NCI-H1417 treated with DMSO at 0.1 percent for 48 hours (cell line): ENCODE measurements around the gene APOL3.
"Not testable (repeated sequence)": the region's sequence is repeated elsewhere in the genome, so short reads cannot be mapped to it uniquely, and the experiment has no call there.

Experiments
- DNase-seq: peaks from one replicate; lab custom pipeline; 2025; lab: John Stamatoyannopoulos, UW

APOL3 gene

DNA sequence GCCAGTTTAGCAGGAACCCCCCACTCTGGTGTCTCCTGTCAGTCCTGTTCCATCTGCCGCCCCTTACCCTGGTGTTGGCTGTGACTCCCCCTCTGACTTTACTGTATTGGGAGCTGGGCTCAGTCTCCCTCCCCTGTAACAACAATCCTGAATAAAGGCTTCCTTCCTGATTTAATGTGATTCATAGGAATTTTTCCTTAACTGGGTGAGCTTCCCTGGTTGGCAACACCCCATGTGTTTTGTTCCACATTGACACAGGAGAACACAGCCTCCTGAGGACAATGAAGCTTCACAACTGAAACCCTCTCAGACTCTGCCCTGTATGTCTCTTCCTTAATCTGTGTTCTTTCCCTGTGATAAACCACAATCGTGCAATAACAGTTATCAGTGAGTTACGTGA is 32.6 kb upstream of the APOL3 start:
- DNase-seq = no peak

DNA sequence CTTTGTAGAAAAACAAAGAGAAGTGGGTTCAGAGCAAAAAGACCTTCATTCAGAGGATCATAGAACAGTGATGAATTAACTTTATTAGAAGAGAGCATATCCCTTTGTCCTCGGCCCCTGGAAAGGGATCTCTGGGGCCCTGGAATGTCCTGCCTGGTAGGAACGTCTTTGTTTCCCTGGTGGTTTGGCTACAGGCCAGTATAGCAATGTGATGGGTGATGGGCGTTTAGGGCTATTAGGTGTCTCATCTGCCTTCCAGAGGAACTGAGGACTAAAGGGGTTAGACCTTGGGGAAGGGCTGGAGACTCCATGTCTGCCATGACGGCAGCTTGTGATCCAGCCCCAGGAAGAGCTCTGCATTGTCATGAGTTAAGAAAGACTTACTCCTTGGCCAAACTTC is 32.0 kb upstream of the APOL3 start:
- DNase-seq = no peak

DNA sequence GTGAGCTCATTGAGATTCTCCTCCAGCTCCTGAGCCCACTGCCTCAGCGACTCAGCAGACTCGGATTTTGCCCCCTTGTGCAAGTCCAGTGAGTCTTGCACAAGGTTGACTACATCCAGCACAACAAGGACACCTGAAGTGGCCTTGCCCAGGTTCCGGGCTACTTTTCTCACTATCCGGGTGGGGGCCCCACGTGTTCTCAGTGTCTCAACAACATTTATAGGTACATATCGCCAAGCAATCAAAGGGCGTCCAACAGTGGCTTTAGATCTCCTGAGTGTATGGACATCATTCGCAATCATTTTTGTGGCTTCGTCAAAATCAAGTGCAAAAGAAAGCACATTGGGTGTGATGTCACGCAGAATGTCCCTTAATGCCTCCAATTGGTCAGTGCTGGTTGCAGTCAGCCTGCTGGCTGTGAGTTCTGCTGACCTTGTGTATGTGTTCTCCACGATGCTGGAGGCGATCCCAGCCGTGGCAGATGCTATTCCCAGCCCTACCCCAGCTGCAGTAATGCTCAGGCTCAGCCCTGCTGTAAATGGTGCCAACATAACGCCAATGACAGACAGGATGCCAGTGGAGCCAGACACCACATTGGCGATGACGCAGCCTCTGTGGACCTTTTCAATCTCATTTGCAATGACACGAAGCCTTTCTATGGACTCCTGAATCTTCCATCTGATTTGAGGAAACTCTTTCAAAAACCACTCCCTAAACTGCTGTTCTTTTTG is 30.7 kb upstream of the APOL3 start:
- no peak for DNase-seq

DNA sequence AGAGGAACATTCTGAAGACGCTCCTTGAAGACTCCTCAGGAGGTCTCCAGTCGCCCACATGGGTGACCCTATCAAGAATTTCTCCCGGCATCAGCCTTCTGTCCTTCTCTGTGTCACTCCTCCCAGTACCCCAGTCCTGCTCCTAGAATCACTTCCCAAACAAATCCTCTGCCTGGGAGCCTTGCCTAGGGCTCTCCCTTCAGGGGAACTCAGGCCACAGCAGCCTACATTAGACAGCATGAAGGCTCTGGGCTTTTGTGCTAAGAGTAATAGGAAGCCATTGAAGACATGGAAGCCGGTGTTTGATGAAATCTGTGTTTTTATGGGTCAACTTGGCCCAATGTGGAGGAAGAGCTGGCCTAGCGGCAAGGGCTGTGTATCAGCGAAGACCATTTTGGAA is 27.3 kb upstream of the APOL3 start:
- DNase-seq = not testable (repeated sequence)

DNA sequence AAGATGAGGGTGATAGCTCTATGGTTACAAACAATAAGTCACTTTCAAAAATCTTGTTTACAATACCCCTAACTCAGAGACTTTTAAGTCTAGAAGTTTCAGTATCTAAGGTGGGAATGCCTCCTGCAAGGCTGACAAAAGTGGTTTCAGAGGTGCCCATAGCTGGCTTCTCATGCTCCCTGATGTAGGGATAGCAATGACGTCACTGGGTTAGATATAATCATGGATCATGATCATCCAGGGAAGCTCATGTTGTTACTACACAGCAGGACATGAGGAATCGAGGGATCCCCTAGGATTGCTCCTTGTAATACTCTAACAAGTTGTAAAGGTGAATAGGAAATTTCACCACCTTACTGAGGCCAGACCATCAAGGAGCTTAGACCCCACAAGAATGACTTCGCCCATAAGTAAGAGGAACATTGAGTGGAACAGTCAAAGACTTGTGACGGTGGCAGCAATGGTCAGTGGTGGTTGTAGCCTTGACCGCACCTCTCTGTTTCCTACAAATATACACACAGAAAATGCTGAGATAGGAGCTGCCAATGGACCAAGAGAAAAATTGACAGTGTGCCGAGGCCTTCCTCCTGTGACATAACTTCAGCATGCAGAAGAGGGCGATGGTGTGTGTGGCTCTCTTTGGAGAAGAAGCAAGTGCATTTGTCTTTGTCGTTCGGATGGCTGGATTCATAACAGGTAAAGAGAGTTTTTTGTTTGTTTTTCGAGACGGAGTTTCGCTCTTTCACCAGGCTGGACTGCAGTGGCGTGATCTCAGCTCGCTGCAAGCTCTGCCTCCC is 25.5 kb upstream of the APOL3 start:
- DNase-seq = no peak

DNA sequence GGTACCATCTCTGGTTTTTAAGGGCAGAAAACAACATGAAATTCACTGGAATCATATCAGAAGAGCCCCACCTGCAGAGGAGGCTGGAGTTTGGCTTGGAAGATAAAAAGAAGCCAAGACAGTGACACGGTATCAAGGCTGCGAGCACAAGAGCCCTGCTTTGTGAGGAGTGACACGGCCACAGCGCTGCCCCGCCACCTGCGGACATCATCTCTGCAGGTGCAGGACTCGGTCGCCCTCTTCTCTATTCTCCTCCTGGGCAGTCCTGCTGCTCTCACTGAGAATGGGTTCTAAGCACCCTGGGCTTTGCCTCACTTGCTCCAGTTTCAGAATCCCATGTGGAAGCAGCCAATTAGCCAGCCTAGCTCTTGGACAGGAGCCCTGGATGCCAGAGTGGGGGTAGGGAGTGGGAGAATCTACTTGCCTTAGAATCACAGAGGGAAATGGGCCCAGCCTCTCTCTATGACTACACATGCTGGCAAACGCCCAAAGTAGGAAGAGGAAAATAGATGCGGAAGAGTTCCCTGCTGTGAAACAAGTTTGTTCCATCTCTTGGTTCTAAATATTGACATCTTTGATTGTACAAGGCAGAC is 24.0 kb upstream of the APOL3 start:
- DNase-seq = no peak

DNA sequence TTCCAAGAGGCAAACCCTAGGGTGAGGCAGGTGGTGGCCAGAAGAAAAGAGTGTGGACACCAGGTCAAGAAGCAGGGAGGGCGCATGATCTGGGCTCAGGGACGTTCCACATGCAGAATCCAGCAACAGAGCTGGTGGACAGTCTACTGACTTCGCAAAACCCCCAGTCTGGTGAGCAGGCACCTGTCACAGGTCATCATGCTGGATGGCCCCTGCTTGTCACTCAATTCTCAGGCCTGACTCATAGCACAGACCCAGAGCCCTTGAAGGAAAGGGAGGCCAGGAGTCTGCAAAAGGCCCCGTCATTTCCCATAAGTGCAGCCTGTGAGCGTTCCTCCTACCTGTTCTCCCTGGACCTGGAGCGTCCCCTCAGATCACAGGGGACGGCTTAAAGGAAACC is 22.9 kb upstream of the APOL3 start:
- DNase-seq = no peak

DNA sequence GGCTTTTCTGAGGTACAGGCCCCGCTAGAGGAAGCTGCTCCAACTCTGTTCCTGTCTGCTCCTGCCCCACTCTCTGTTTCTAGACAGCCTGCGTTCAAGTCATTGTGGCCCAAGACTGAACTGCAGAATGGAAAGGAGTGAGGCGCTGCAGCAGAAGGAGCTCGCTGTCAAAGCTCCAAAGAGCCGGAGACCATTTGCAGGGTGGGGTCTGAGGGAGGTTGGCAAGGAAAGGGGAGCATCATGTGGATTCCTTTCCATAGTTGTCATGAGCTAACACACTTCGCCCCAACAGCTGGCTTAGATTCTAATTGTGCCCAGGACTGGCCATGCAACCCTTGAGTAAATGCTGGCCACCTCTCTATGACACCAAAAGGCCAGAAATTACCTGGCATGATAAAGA is 22.3 kb upstream of the APOL3 start:
- DNase-seq = no peak

DNA sequence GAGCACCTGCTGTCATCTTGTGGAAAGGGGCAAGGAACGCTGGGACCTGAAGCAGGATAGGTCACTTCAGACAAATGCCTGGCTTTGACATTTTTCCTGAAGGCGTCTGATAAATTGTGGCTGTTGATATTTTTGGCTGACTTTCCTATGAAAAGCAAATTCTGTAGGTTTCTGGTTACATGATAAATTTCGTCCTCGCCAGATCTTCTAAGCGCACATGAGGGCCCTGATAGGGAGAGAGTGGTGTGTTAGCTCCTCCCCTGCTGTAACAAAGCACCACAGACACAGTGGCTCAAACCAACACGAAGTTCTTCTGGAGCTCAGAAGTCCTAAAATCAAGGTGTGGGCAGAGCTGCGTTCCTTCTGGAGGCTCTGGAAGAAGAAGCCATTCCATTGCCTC is 21.5 kb upstream of the APOL3 start:
- DNase-seq = no peak

DNA sequence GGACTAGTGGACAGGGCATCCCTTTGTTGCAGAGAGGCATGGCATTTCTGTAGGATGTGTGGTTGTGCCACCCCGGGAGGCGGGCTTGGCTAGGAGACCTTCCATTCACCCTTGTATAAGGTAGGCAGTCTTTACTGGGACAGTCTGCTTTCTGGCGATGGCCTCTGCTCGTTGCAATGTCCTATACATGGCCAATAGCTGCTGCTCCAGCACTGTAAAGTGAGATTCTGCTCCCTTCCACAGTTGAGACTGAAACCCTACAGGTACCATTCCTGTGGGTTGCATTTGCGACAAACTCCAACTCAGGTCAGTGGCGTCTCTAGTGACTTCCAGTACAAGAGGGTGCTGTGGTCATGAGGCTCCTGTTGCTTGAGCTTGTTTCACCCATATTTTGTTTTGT is 20.4 kb upstream of the APOL3 start:
- DNase-seq = no peak

DNA sequence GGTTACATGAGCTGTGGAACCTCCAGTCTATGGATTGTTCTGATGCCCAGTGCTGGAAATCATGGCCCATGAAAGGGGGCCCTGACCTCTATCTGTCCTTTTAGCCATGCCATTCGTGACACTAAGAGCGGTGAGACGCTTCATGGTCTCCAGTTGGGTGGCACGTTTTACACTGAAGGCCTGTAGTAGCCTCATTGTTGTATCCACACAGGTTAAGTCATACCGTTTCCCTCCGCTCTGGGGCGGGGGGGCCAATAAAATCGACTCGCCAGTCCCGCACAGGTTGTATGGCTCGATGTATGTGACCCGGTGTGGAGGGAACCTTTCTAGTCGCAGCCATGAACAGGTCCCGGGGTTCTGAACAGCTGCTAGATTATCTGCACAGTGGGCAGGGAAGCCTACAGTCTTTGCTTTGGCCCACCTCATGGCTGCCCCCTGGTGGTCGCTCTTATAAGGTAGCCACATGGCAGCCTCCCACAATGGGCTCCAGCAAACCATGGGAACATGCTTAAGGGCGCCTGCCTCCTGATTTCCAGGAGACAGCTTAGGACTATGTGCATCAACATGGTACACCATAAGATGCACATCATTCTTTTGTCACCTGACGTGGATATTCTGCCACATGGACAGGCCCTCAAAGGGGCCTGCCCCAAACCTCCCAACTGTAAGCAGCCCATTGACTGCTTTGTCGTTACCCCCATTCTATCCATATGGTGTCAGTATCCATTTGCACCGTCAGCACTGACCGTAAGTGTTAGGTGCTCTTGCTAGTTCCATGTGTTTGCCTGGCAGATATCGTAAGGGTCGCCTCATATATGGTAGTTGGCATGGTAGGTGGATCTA is 19.7 kb upstream of the APOL3 start:
- DNase-seq = no peak

DNA sequence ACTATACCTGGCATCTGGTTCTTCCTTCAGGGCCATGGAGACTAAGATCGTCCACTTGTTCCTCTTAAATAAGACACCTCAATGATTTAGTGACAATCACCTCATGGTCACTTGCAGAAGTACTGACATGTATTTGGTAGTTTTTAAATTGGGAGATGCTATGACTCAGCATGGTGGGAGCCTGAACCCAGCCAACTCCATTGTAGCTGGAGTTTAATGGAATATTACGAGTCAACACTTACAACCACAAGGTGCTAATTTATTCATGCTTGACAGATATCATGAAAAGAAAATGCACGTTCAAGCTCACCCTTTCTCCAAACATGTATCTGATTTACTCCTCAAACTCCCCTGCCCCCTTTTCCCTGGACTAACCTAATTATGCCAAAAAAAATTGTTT is 16.6 kb upstream of the APOL3 start:
- no peak for DNase-seq

DNA sequence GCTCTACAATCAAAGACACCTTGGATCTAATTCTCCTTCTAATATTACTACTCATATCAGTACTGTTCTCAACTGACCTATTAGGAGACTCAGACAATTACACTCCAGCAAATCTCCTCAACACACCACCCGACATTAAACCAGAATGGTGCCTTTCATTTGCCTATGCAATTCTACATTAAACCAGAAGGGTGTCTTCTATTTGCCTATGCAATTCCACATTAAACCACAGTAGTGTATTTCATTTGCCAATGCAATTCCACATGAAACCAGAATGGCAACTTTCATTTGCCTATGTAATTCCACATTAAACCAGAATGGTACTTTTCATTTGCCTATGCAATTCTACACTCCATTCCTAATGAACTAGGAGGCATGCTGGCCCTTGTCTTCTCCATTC is 15.3 kb upstream of the APOL3 start:
- no peak for DNase-seq

DNA sequence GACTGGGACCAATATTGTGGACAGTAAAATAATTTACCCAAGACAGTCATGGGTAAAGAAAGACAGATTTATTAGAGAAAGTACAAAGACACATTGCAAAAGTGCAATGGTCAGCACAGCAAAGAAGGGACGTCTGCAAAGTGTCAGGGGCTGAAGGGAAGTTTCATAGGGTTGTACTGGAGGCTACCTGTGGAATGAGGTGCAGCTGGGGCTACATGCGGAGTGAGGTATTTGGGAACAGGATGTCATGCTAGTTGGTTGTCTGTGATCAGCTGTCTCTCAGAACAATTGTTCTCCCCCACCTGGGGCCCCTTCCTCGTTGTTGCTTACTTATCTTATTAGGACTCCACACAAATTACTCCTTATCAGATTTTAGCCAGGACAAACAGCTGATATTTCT is 11.4 kb upstream of the APOL3 start:
- DNase-seq = no peak

DNA sequence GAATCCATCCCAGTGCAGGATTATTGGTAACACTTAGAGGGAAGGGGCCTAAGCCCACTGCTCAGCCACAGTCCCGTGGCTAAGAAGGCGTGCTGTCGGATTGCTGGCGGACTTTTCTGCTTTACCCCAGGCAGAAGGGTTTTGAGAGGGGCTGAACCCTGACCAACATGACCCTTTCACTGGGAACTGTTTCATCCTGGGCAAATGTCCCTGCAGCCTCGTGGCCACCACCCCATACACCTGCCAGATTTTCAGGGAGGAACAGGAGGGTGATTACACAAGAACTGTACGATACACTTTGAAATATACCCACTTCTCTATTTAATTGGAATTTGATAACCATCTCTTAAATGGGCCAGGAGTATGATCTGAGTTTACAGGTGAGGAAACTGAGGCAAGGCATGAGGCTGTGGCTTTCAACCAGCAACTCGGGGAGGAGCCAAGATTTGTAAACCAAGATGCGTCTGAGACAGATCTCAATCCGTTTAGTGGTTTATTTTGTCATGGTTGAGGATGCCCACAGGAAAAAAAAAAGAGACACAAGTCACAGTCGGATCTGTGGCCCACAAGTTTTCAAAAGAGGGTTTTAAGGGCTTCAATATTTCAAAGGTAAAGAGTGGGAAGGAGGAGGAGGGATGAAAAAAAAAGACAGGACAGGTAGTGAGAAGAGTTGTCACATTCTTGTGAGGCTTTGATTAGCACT is 6.1 kb upstream of the APOL3 start:
- no peak for DNase-seq

DNA sequence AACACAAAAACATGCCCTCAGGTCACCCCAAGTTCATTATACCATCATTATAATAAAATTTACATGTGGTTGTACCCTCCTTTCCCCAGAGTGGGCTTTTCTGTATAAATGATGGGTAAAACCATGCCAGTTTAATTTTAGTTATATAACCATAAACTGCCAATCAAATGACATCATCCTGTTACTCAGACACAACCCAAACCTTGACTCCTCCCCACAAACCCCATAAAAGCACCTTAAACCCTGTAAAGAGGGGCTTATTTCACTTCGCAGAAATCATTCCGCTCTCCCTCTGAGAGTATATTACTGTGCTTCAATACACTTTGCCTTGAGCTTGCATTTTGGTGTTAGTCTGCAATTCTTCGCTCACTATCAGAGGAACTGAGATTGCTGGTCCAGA is 5.5 kb upstream of the APOL3 start:
- no peak for DNase-seq

DNA sequence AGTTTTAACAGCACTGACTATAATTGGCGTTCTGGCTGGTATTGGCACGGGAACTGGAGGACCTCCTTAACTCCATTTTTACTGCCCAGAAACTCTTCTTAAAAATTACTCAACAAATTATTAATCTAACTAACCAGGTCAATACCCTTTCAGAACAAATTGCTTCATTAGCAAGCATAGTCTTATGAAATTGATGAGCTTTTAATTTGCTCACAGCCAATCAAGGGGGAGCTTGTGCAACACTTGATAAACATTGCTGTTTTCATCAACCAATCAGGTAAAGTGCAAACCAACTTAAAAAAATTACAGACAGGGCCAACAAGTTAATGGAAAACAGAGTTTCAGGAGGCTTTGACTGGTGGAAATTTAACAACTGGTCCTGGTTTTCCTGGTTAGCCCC is 4.6 kb upstream of the APOL3 start:
- DNase-seq = no peak

DNA sequence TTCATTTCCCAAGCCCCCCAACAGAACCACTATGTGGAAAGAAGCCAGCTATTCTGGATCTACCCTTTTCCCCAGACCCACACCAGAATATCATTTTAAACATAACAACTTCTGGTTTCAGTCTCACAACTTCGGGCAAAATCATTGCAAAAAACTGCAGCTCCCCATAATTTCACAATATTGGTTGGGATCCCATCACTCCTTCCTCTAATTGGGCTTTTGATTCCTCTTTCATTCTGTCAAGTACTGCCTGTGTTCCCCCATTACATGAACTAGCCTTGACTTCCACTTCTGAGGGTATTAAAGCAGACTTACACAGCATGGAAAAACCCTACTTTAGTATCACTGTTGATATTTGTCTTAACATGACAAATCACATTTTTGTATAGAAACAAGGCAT is 4.1 kb upstream of the APOL3 start:
- no peak for DNase-seq

DNA sequence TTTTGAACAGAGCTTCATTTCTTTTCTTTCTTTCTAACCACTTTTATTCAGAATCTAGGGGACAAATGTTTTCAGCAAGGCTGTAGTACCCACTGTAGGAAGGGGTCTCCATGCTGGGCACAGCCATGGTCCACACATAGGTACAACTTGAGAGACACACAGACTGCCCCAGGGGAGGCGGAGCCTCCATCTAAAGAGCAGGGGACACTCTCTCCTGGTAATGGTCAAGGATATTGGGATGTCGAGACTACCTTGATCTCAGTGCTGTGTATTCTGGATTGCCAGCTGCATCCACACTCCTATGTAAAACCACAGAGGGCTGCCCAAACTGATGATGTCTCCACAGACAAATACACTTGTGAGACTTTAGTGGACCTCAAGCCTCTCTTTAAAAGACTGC is 2.9 kb upstream of the APOL3 start:
- DNase-seq = no peak

DNA sequence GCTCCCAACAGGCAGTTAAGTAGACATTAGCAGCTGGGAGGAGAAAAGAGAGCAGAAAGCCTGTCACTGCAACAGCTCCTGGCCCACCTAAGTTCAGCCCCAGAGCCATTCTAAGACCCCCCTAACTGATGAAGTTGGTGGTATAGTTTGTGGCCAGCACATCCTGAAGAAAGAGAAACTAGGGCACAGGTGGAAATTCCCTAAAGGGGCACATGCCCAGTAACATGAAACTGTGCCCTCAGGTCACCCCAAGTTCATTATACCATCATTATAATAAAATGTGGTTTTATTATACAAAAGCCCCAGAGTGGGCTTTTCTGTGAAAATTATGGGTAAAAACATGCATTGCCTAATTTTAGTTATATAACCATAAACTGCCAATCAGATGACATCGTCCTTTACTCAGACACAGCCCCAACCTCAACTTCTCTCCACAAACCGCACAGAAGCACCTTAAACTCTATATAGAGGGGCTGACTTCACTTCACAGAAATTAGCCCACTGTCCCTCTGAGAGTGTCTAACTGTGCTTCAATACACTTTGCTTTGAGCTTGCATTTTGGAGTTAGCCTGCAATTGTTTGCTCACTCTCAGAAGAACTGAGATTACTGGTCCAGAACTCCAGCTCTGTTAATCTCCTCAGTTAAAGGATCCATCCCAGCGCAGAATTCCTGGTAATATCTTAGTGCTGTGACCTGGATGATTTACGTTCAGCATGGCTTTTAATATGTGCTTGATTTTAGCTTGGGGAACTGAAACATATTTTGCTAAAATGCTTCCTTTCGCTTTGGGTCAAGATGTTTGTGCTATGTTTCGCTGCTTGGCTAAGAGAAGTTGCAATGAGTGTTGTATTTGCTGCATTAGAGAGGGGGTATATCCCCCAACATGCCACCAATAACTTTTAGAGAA is 1.8 kb upstream of the APOL3 start:
- DNase-seq = no peak

DNA sequence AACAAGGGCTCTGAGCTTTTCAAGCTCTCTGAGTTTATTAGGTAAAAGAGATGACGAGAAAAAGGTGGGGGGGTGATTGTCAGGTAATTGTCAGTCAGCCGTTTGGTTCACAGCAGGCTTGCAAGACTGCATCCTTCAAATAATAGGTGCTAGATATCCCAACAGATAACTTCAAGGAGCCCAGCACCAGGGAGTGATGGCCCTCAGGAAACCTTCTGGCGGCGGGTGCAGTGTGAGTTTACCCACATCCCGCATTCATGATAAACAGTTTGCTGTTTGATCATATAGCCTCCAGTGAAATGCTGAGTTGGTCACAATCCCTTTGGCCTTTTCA is 1.2 kb upstream of the APOL3 start:
- DNase-seq = not testable (repeated sequence)
